ENCODE results near the gene NPHP4. TPM values are rescaled to one million over a fixed set of nuclear protein-coding genes. Genes with fewer than 3 reads are reported as not detected.

Gene NPHP4
- total RNA-seq, 1 donor from 2014 or later = 8.2 TPM

DNA sequence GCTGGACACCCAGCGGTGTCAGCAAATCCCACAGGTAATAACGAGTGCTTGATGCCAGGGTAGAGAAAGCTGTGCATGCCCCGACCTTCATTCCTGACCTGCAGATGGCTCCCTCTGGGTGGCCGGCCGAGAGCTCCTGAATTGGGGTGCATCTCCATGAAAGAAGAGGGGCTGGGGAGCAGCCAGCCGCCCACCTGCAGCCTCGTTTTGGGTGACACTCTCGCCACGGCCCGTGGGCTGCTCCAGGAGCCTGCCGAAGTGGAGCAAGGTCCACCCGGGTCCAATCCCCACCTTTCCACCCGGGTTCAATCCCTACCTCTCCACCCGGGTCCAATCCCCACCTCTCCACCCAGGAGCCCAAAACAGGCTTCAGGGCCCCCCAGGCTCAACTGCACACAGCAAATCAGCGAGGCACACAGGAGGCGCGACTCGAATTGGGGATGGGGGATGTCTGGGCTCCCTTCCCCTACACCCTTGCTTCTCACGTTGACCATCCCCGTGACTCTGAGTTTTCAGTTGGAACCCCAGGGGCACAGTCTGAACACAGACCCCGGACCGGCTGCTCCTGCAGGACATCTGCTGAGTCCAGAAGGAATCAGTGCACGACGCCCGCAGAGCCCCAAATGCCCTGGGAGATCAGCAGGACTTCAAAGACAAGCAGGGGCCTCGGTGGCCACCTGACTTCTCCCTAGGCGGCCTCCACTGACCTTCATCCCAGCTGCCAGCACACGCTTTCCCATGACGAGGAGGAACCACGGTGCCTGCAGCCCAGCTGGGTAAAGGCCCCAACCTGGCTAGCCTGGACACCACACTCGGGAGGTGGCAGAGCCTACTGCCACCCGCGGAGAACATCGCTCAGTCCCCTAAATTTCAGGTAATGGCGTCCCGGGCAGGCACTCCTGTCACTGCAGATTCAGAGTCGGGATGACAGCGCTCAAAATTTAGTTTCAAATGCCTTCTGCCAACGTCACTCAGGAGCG lies 159.0 kb downstream of the NPHP4 start:
- no peak overlapping the region for H3K27ac ChIP-seq
- TF ChIP-seq, protein P1, sequence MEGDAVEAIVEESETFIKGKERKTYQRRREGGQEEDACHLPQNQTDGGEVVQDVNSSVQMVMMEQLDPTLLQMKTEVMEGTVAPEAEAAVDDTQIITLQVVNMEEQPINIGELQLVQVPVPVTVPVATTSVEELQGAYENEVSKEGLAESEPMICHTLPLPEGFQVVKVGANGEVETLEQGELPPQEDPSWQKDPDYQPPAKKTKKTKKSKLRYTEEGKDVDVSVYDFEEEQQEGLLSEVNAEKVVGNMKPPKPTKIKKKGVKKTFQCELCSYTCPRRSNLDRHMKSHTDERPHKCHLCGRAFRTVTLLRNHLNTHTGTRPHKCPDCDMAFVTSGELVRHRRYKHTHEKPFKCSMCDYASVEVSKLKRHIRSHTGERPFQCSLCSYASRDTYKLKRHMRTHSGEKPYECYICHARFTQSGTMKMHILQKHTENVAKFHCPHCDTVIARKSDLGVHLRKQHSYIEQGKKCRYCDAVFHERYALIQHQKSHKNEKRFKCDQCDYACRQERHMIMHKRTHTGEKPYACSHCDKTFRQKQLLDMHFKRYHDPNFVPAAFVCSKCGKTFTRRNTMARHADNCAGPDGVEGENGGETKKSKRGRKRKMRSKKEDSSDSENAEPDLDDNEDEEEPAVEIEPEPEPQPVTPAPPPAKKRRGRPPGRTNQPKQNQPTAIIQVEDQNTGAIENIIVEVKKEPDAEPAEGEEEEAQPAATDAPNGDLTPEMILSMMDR (IDR thresholded peaks at IDR 0.05) = no peak
- no peaks in the 10 kb centered on the region for H3K36me3 ChIP-seq
- no peaks in the 10 kb centered on the region for H3K4me1 ChIP-seq
- no peaks in the 10 kb centered on the region for H3K9me3 ChIP-seq
- no peak for DNase-seq (ENCODE audit: low spot score in 2 of 2)
- intact Hi-C loops (cut with DNase I) = no loop called here
- no peak overlapping the region for H3K4me3 ChIP-seq
- no peaks in the 10 kb centered on the region for H3K27me3 ChIP-seq

DNA sequence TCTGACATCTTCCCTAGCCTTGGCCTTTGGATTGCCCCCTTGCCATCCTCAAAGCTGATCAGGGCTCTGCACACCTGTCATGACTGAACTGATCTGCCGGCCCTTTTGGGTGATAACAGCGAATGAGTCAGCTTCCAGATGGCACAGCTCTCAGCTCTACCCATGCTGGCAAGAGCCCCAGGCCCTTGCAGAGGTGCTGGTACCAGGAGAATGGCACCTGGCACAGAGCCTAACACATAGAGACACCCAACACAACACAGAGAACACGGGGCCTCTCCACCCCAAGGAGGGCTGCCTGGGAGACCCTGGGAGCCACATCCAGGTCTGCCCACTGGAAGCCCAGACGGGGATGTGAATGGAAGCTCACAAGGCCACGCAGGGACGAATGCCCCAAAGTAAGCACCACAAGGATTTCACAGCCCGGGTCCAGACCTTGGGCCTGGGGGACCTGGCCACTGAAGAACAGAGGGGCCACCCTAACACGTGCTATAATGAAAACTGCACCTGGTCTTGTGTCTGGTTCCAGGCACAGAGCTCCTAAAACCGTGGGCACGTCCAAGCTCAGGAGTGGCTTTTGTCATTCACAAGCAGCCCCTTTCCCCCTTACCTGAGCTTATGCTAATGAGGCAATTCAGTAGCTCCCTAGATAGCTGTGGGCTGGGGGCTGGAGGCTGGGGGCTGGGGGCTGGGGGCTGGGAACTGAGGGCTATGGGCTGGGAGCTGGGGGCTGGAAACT lies 160.5 kb downstream of the NPHP4 start:
- Histone ChIP-seq H3K9me3 (no peaks in the 10 kb centered on the region), H3K27ac (no peak overlapping the region), H3K27me3 (no peaks in the 10 kb centered on the region), H3K36me3 (no peaks in the 10 kb centered on the region), H3K4me3 (no peak overlapping the region), H3K4me1 (no peaks in the 10 kb centered on the region)
- intact Hi-C loops (cut with DNase I) = no loop called here
- no peak for DNase-seq (ENCODE audit: low spot score in 2 of 2)
- TF ChIP-seq, protein P1 (IDR thresholded peaks at IDR 0.05) = no peak

DNA sequence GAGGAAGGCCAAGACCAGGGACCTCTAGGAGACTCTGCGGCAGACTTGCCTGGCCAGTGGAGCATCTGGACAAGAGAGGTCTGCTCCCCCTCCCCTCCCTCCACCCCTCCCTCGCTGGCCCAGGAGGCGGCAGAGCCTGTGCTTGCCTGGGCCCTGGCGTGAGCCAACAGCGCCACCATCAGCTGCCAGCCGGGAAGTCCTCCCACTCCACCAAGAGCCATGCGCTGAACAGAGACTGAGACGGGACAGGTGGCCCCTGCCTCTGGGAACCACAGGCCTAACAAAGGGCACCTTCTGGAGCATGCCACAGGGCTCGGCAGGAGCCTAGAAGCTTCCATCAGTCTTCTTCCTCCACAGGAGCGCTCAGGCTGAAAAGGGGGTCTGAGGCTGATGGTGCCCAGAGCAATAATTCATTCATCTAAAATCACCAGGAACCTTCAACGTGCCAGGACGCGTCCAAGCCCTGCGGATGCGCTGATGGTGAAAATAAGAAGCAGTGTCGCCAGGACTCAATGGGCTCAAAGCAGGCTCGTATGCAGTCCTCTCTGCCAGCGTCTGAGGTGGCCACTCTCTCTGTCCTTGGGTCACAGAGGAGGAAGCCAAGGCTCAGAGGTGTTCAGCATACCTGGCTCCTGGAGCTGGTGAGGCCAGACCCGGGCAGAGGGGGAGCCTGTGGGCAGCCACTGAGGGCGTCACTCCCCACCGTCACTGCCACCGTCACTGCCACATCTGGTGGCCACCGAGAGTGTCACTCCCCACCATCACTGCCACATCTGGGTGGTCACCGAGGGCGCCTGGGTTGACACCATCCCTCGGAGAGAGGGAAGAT lies 161.2 kb downstream of the NPHP4 start:
- DNase-seq (ENCODE audit: low spot score in 2 of 2) = no peak
- TF ChIP-seq, protein P1 (IDR thresholded peaks at IDR 0.05) = no peak
- Histone ChIP-seq H3K27ac (no peak overlapping the region), H3K4me1 (no peaks in the 10 kb centered on the region), H3K27me3 (no peaks in the 10 kb centered on the region), H3K4me3 (no peak overlapping the region), H3K9me3 (no peaks in the 10 kb centered on the region), H3K36me3 (no peaks in the 10 kb centered on the region)
- intact Hi-C loops (cut with DNase I) = no loop called here

DNA sequence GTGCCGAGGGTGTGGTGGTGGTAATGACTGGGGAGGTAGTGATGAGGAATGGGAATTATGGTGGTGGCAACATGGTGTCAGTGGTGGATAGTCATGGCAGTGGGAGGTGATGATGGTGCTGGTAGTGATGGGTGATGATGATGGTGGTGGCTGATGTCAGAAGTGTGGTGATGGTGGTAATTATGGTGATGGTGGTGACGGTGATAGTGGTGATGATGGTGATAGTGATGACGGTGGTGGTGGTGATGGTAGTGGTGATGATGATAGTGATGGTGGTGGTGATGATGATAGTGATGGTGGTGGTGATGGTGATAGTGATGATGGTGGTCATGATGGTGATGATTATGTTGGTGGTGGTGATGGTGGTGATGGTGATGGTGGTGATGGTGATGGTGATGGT lies 162.8 kb downstream of the NPHP4 start:
- H3K36me3 ChIP-seq = no peaks in the 10 kb centered on the region
- no peaks in the 10 kb centered on the region for H3K27me3 ChIP-seq
- H3K4me3 ChIP-seq = no peak overlapping the region
- no peaks in the 10 kb centered on the region for H3K4me1 ChIP-seq
- DNase-seq (ENCODE audit: low spot score in 2 of 2) = no peak
- TF ChIP-seq, protein P1 (IDR thresholded peaks at IDR 0.05) = no peak
- no peaks in the 10 kb centered on the region for H3K9me3 ChIP-seq
- no peak overlapping the region for H3K27ac ChIP-seq
- intact Hi-C loops (cut with DNase I) = no loop called here

DNA sequence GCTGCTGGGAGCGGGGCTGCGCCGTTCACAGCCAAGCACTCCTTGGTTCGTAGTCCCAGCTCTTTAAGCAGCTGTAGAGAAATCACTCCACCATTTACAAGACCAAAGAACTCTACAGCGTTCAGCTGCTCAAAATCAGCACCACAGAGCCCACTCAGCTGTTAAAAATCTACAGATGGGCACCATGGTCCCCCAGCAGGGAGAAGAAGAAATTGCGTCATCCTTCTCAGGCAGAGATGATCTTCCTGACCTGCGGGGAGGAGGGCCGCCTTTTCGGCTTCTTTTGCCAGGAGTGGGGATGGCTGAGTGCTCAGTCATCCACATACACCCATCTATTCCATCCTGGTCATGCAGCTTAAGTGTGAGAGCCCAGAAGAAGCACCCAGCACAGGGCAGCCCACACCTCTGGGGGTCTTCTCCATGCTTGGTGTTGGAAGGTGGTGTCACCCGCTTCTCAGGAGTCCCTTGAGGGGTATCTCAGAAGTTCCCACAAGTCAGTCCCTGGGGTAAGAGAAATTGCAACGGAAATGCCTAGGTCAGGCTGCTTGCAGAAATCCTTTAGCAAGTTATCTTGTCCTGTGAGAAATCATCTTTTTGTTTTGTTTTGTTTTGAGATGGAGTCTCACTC lies 163.8 kb downstream of the NPHP4 start:
- intact Hi-C loops (cut with DNase I) = no loop called here
- TF ChIP-seq, protein P1 (IDR thresholded peaks at IDR 0.05) = no peak
- Histone ChIP-seq H3K36me3 (no peaks in the 10 kb centered on the region), H3K27me3 (no peaks in the 10 kb centered on the region), H3K27ac (no peak overlapping the region), H3K4me1 (no peaks in the 10 kb centered on the region), H3K9me3 (no peaks in the 10 kb centered on the region), H3K4me3 (no peak overlapping the region)
- no peak for DNase-seq (ENCODE audit: low spot score in 2 of 2)
